ENCODE data around the gene TSNAX. TPM values are rescaled to one million over a fixed set of nuclear protein-coding genes. Genes with fewer than 3 reads are reported as not detected.

The TSNAX gene
- polyA plus RNA-seq, 1 donor (not counting 4 experiments of a cell fraction or from before 2014, with no cell fraction given): 32.6 TPM

DNA sequence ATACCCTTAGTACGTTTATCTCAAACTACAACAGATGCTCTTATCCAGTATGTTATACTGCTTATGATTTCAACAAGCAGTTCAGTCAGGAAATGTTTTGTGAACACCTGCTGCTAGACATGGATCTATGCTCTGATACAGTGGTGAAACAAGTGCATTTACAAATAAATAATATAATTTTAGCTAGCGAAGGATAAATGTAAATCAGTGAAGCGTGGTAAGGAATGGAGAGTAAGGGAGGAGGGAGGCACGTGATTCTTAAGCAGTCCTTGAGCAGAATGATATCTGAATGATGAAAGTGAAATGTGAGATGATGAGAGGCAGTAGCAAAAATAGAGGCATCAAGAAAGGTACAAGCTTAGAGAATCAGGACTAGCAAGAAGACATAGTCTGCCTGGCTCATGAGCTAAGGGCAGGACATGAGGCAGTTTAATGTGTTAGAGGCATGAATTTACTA is 6.3 kb downstream of the TSNAX start:
- no peaks in the 10 kb centered on the region for H3K9me3 ChIP-seq (ENCODE audit: control insufficient read depth, low read depth, low read length)
- H3K9me1 ChIP-seq (ENCODE audit: control insufficient read depth, extremely low read depth, insufficient read depth, low read length): no peaks in the 10 kb centered on the region
- peaks cover 46% of the 10 kb centered on the region for H3K79me2 ChIP-seq (ENCODE audit: control insufficient read depth, insufficient read depth, low read length)
- no peak overlapping the region for H3K4me2 ChIP-seq (ENCODE audit: control insufficient read depth, extremely low read depth, insufficient read depth, low read depth, low read length)
- peak; percentile 5 for FAIRE-seq
- no peak overlapping the region for H3K4me3 ChIP-seq (ENCODE audit: control insufficient read depth in 2 of 3, extremely low read depth in 1 of 3, insufficient read depth in 2 of 3, low read depth in 1 of 3, low read length in 3 of 3)
- dilution Hi-C loops (cut with MboI; ENCODE audit: extremely low pct_ligation_motif_present, low sequenced_read_pairs): no loop called here
- DNase-seq (ENCODE audit: low read depth, low spot score): no peak
- TF ChIP-seq EZH2 (IDR thresholded peaks at IDR 0.05; ENCODE audit: low read length): no peak
- TF ChIP-seq, protein P1, sequence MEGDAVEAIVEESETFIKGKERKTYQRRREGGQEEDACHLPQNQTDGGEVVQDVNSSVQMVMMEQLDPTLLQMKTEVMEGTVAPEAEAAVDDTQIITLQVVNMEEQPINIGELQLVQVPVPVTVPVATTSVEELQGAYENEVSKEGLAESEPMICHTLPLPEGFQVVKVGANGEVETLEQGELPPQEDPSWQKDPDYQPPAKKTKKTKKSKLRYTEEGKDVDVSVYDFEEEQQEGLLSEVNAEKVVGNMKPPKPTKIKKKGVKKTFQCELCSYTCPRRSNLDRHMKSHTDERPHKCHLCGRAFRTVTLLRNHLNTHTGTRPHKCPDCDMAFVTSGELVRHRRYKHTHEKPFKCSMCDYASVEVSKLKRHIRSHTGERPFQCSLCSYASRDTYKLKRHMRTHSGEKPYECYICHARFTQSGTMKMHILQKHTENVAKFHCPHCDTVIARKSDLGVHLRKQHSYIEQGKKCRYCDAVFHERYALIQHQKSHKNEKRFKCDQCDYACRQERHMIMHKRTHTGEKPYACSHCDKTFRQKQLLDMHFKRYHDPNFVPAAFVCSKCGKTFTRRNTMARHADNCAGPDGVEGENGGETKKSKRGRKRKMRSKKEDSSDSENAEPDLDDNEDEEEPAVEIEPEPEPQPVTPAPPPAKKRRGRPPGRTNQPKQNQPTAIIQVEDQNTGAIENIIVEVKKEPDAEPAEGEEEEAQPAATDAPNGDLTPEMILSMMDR (optimal IDR thresholded peaks at IDR 0.05 in 1 of 3, IDR thresholded peaks at IDR 0.05 in 1 of 3, conservative IDR thresholded peaks at IDR 0.05 in 1 of 3; ENCODE audit: extremely low read depth in 1 of 3, insufficient read depth in 2 of 3, low read length in 3 of 3): no peak
- H3K4me1 ChIP-seq (ENCODE audit: control insufficient read depth, extremely low read depth, insufficient read depth, low read length): peaks cover 4% of the 10 kb centered on the region
- no peak overlapping the region for H2AFZ ChIP-seq (ENCODE audit: control insufficient read depth, low read length)
- H3K27me3 ChIP-seq (ENCODE audit: control insufficient read depth, extremely low read depth, insufficient read depth, low read length): no peaks in the 10 kb centered on the region
- H3K27ac ChIP-seq (ENCODE audit: control insufficient read depth, insufficient read depth, low read length): no peak overlapping the region
- no peak overlapping the region for H3K9ac ChIP-seq (ENCODE audit: control insufficient read depth, extremely low read depth, insufficient read depth, low read length)
- no peaks in the 10 kb centered on the region for H4K20me1 ChIP-seq (ENCODE audit: control insufficient read depth, extremely low read depth, insufficient read depth, low read length)
- H3K36me3 ChIP-seq (ENCODE audit: control insufficient read depth in 2 of 2, extremely low read depth in 1 of 2, insufficient read depth in 2 of 2, low read length in 2 of 2): peaks cover 3 to 4% of the 10 kb centered on the region in 2 experiments

DNA sequence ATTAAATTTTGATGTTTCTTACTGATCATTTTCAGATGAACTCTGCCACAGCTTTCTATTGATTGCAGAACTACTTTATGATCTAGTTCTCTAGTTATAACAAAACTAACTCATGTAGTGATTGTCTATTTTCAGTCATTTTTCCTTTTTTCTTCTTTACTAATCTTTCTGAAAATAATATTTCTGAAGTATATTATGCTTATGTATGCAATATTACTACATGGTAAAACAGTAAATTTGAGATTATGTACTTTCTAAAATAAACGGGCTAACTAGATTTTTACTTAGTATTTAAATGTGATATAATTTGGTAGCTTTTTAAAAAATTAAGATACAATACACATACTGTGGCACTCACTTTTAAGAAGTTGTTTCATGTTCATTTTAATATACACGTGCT is 7.6 kb downstream of the TSNAX start:
- no peaks in the 10 kb centered on the region for H3K4me1 ChIP-seq (ENCODE audit: control insufficient read depth, extremely low read depth, insufficient read depth, low read length)
- no peak overlapping the region for H3K27ac ChIP-seq (ENCODE audit: control insufficient read depth, insufficient read depth, low read length)
- no peaks in the 10 kb centered on the region for H3K9me1 ChIP-seq (ENCODE audit: control insufficient read depth, extremely low read depth, insufficient read depth, low read length)
- DNase-seq (ENCODE audit: low read depth, low spot score) (no peak), FAIRE-seq (no peak)
- H3K36me3 ChIP-seq (ENCODE audit: control insufficient read depth in 2 of 2, extremely low read depth in 1 of 2, insufficient read depth in 2 of 2, low read length in 2 of 2): peaks cover 3 to 4% of the 10 kb centered on the region in 2 experiments
- no peak overlapping the region for H3K4me2 ChIP-seq (ENCODE audit: control insufficient read depth, extremely low read depth, insufficient read depth, low read depth, low read length)
- dilution Hi-C loops (cut with MboI; ENCODE audit: extremely low pct_ligation_motif_present, low sequenced_read_pairs): no loop called here
- H3K9ac ChIP-seq (ENCODE audit: control insufficient read depth, extremely low read depth, insufficient read depth, low read length): no peak overlapping the region
- H3K27me3 ChIP-seq (ENCODE audit: control insufficient read depth, extremely low read depth, insufficient read depth, low read length): no peaks in the 10 kb centered on the region
- no peaks in the 10 kb centered on the region for H3K9me3 ChIP-seq (ENCODE audit: control insufficient read depth, low read depth, low read length)
- peaks cover 36% of the 10 kb centered on the region for H3K79me2 ChIP-seq (ENCODE audit: control insufficient read depth, insufficient read depth, low read length)
- TF ChIP-seq EZH2 (IDR thresholded peaks at IDR 0.05; ENCODE audit: low read length): no peak
- TF ChIP-seq, protein P1 (optimal IDR thresholded peaks at IDR 0.05 in 1 of 3, IDR thresholded peaks at IDR 0.05 in 1 of 3, conservative IDR thresholded peaks at IDR 0.05 in 1 of 3; ENCODE audit: extremely low read depth in 1 of 3, insufficient read depth in 2 of 3, low read length in 3 of 3): no peak
- no peak overlapping the region for H3K4me3 ChIP-seq (ENCODE audit: control insufficient read depth in 2 of 3, extremely low read depth in 1 of 3, insufficient read depth in 2 of 3, low read depth in 1 of 3, low read length in 3 of 3)
- no peaks in the 10 kb centered on the region for H4K20me1 ChIP-seq (ENCODE audit: control insufficient read depth, extremely low read depth, insufficient read depth, low read length)
- no peak overlapping the region for H2AFZ ChIP-seq (ENCODE audit: control insufficient read depth, low read length)
